ENCODE results near the gene GNL2.
A peak's percentile ranks its signal among the peaks of the same experiment; 100 is the strongest.

The GNL2 gene

GRCh38 chr1:37595440-37596181, at the start of gene GNL2:
TSS of gene GNL2 (minus strand) at chr1:37595937. CDS start at chr1:37595822, 115 bp downstream.
- peak; percentile 51 for DNase-seq

GRCh38 chr1:37641059-37641458, 45.3 kb upstream of the GNL2 start:
- DNase-seq, result no peak

GRCh38 chr1:37636435-37636834, 40.7 kb upstream of the GNL2 start:
- DNase-seq, result no peak

GRCh38 chr1:37634992-37635902, 39.5 kb upstream of the GNL2 start:
- no peak for DNase-seq

- no peak for DNase-seq
Observed at GRCh38 chr1:37634244-37634991, 38.7 kb upstream of the GNL2 start, which contains the start of gene RSPO1. TSS of gene RSPO1 (minus strand) at chr1:37634892. CDS start at chr1:37629661, 5,231 bp downstream.

GRCh38 chr1:37633938-37634243, 38.2 kb upstream of the GNL2 start:
- no peak for DNase-seq

GRCh38 chr1:37633040-37633937, 37.6 kb upstream of the GNL2 start:
- DNase-seq, result no peak

- DNase-seq, result no peak
Observed at GRCh38 chr1:37631036-37631435, 35.3 kb upstream of the GNL2 start.

GRCh38 chr1:37630426-37631028, 34.8 kb upstream of the GNL2 start:
- no peak for DNase-seq

- DNase-seq, result no peak
Observed at GRCh38 chr1:37629726-37630425, 34.1 kb upstream of the GNL2 start.

- DNase-seq, result no peak
Observed at GRCh38 chr1:37629008-37629407, 33.3 kb upstream of the GNL2 start.

GRCh38 chr1:37628026-37628556, 32.4 kb upstream of the GNL2 start:
- no peak for DNase-seq

- no peak for DNase-seq
Observed at GRCh38 chr1:37622131-37622530, 26.4 kb upstream of the GNL2 start.

- DNase-seq, result no peak
Observed at GRCh38 chr1:37621326-37621870, 25.7 kb upstream of the GNL2 start.

- no peak for DNase-seq
Observed at GRCh38 chr1:37620707-37621106, 25.0 kb upstream of the GNL2 start.

GRCh38 chr1:37616330-37616729, 20.6 kb upstream of the GNL2 start:
- DNase-seq, result no peak

GRCh38 chr1:37614105-37614504, 18.4 kb upstream of the GNL2 start:
- no peak for DNase-seq

GRCh38 chr1:37612186-37612585, 16.4 kb upstream of the GNL2 start:
- DNase-seq, result no peak

- no peak for DNase-seq
Observed at GRCh38 chr1:37609994-37610393, 14.3 kb upstream of the GNL2 start.

GRCh38 chr1:37609002-37609401, 13.3 kb upstream of the GNL2 start:
- DNase-seq, result no peak

Data from cortex of kidney (tissue), 1 donor.